ENCODE results near the gene ART5.
A peak's percentile ranks its signal among the peaks of the same experiment; 100 is the strongest.

ART5 gene

DNA sequence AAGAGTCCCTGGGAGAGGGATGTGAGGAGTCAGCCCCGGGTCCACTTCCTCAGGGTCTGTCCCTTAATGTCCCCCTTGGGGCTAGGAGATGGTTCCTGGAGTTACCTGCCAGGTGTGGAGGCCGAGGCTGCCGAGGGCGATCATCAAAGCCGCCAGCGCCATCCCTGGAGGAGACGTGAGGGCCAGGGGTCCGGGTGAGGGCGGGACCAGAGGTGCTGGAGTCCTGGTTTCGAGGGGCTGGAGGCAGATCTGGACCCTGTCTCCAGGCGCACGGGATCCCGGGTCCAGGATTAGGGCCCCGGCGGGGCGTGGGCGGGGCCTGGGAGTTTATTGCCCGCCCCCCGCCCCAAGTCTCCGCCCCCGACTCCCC lies at the start of gene ART5:
TSS of gene ART5 (minus strand) at position 292 of the 370 bp plus-strand sequence. CDS start at position 162, 130 bp downstream.
- no peak for DNase-seq
- Mint-ChIP-seq H3K36me3 (no peaks in the 10 kb centered on the region), H3K4me3 (peak within 1 kb of the TSS; percentile 72), H3K27ac (no peak within 1 kb of the TSS), H3K27me3 (peaks cover 79% of the 10 kb centered on the region), H3K4me1 (peaks cover 10% of the 10 kb centered on the region), H3K9me3 (no peaks in the 10 kb centered on the region)
- CTCF ChIA-PET: no interaction called here

DNA sequence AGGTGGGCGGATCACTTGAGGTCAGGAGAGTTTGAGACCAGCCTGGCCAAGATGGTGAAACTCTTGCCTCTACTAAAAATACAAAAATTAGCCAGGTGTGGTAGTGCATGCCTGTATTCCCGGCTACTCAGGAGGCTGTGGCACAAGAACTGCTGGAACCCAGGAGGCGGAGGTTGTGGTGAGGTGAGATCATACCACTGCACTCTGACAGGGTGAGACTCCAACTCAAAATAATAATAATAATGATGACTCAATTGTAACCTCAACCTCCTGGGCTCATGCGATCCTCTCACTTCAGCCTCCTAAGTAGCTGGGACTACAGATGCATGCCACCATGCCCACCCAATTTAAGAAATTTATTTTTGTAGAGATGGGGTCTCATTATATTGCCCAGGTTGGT lies 45.0 kb upstream of the ART5 start:
- no peaks in the 10 kb centered on the region for H3K27me3 Mint-ChIP-seq
- H3K4me1 Mint-ChIP-seq: peaks cover 13% of the 10 kb centered on the region
- CTCF ChIA-PET: interaction anchor here (1.1 kb wide), 1 partner anchor 121 kb away, joined by 3 read pairs; the partner anchor contains the start of gene PGAP2
- H3K36me3 Mint-ChIP-seq: peaks cover 53% of the 10 kb centered on the region
- H3K27ac Mint-ChIP-seq: no peak overlapping the region
- no peaks in the 10 kb centered on the region for H3K9me3 Mint-ChIP-seq
- H3K4me3 Mint-ChIP-seq: no peak overlapping the region
- no peak for DNase-seq

DNA sequence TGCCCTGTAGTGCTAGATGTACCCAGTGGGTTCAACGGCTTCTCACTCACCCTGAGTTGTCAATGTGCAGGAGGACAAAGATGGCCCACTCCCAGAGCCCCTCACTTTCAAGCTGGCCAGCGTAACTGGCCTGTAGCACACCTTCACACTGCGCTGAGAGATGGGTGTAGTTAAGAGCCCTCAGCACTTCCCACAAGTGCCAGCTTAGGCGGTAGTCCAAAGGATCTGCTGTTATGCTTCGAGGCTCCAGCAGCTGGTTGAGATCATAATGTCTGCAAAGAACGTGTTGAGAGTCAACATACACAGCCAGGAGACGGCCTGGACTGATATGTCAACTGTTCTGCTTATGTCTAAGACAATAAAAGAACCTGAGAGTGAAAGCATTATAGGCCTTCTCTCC lies 44.1 kb upstream of the ART5 start:
- H3K4me1 Mint-ChIP-seq: peaks cover 18% of the 10 kb centered on the region
- H3K27ac Mint-ChIP-seq: no peak overlapping the region
- no peak for DNase-seq
- CTCF ChIA-PET: interaction anchor here (1.1 kb wide), 1 partner anchor 122 kb away, joined by 3 read pairs; the partner anchor contains the start of gene PGAP2
- H3K9me3 Mint-ChIP-seq: no peaks in the 10 kb centered on the region
- no peaks in the 10 kb centered on the region for H3K27me3 Mint-ChIP-seq
- peaks cover 59% of the 10 kb centered on the region for H3K36me3 Mint-ChIP-seq
- H3K4me3 Mint-ChIP-seq: no peak overlapping the region

- Mint-ChIP-seq H3K9me3 (no peaks in the 10 kb centered on the region), H3K4me3 (no peak overlapping the region), H3K27ac (no peak overlapping the region), H3K27me3 (no peaks in the 10 kb centered on the region), H3K4me1 (peaks cover 18% of the 10 kb centered on the region), H3K36me3 (peaks cover 61% of the 10 kb centered on the region)
- no peak for DNase-seq
- CTCF ChIA-PET: interaction anchor here (0.6 to 4.3 kb wide), 3 partner anchors 45 to 633 kb away, joined by 3 to 26 read pairs (median 3); partner anchors contain the start of gene PGAP2
Measured at GRCh38 chr11:3684819-3685172, 43.0 kb upstream of the ART5 start.

- DNase-seq: no peak
- Mint-ChIP-seq H3K4me1 (peaks cover 18% of the 10 kb centered on the region), H3K4me3 (no peak overlapping the region), H3K36me3 (peaks cover 65% of the 10 kb centered on the region), H3K27ac (no peak overlapping the region), H3K27me3 (no peaks in the 10 kb centered on the region), H3K9me3 (no peaks in the 10 kb centered on the region)
- CTCF ChIA-PET: interaction anchor here (0.6 to 4.3 kb wide), 3 partner anchors 46 to 633 kb away, joined by 3 to 26 read pairs (median 3); partner anchors contain the start of gene PGAP2
Measured at GRCh38 chr11:3684129-3684818, 42.5 kb upstream of the ART5 start.

GRCh38 chr11:3683039-3683438 lies 41.2 kb upstream of the ART5 start:
- no peaks in the 10 kb centered on the region for H3K9me3 Mint-ChIP-seq
- no peak overlapping the region for H3K27ac Mint-ChIP-seq
- no peaks in the 10 kb centered on the region for H3K27me3 Mint-ChIP-seq
- peaks cover 18% of the 10 kb centered on the region for H3K4me1 Mint-ChIP-seq
- CTCF ChIA-PET: interaction anchor here (0.6 to 4.3 kb wide), 4 partner anchors 35 to 356 kb away, joined by 3 to 26 read pairs (median 3); partner anchors contain the start of gene PGAP2
- DNase-seq: no peak
- H3K36me3 Mint-ChIP-seq: peaks cover 66% of the 10 kb centered on the region
- no peak overlapping the region for H3K4me3 Mint-ChIP-seq

- Mint-ChIP-seq H3K4me3 (no peak overlapping the region), H3K27ac (no peak overlapping the region), H3K27me3 (no peaks in the 10 kb centered on the region), H3K9me3 (no peaks in the 10 kb centered on the region), H3K4me1 (peaks cover 18% of the 10 kb centered on the region), H3K36me3 (peaks cover 68% of the 10 kb centered on the region)
- CTCF ChIA-PET: no interaction called here
- no peak for DNase-seq
Measured at GRCh38 chr11:3679077-3679476, 37.3 kb upstream of the ART5 start.

DNA sequence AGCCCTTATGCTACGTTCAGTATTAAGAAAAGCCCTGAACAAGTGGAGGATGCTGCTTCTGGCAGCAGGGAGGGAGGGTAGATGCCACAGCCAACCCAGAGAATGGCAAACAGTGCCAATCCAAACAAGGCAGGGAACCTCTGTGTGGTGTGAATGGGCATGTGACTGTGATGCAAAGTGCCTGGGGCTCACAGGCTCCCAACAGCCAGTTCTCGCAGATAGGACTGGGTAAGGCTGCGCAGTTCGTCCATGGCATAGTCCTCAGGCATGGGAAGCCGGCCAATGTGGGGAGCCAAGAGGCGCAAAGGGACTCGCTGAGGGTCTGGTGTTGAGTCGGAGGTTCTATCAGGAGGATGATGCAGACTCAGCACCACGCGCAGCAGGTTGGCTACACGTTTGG lies 34.2 kb upstream of the ART5 start:
- peaks cover 61% of the 10 kb centered on the region for H3K36me3 Mint-ChIP-seq
- no peak overlapping the region for H3K27ac Mint-ChIP-seq
- no peaks in the 10 kb centered on the region for H3K4me1 Mint-ChIP-seq
- no peak for DNase-seq
- H3K4me3 Mint-ChIP-seq: no peak overlapping the region
- no peaks in the 10 kb centered on the region for H3K27me3 Mint-ChIP-seq
- CTCF ChIA-PET: no interaction called here
- no peaks in the 10 kb centered on the region for H3K9me3 Mint-ChIP-seq

DNA sequence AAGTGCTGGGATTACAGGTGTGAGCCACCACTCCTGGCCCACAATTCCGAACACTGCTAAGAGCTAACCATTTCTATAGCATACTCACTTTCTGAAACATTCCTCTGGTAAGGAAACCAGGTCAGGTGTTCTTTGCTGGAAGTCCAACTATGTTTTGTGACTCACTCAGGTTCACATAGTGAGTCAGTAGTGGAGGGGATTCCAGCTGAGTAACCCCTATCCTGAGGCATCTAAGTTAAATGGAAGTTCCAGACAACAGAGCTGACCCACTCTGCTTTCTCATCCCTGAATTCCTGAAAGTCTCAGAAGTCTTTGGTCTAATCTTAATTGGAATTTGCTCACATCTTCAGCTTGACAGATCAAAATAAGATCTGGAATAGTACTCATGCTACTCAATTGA lies 32.4 kb upstream of the ART5 start:
- DNase-seq: no peak
- Mint-ChIP-seq H3K9me3 (no peaks in the 10 kb centered on the region), H3K27me3 (no peaks in the 10 kb centered on the region), H3K36me3 (peaks cover 59% of the 10 kb centered on the region), H3K4me3 (no peak overlapping the region), H3K27ac (no peak overlapping the region), H3K4me1 (no peaks in the 10 kb centered on the region)
- CTCF ChIA-PET: interaction anchor here (0.7 kb wide), 1 partner anchor 135 kb away, joined by 3 read pairs; no protein-coding TSS in a partner anchor

DNA sequence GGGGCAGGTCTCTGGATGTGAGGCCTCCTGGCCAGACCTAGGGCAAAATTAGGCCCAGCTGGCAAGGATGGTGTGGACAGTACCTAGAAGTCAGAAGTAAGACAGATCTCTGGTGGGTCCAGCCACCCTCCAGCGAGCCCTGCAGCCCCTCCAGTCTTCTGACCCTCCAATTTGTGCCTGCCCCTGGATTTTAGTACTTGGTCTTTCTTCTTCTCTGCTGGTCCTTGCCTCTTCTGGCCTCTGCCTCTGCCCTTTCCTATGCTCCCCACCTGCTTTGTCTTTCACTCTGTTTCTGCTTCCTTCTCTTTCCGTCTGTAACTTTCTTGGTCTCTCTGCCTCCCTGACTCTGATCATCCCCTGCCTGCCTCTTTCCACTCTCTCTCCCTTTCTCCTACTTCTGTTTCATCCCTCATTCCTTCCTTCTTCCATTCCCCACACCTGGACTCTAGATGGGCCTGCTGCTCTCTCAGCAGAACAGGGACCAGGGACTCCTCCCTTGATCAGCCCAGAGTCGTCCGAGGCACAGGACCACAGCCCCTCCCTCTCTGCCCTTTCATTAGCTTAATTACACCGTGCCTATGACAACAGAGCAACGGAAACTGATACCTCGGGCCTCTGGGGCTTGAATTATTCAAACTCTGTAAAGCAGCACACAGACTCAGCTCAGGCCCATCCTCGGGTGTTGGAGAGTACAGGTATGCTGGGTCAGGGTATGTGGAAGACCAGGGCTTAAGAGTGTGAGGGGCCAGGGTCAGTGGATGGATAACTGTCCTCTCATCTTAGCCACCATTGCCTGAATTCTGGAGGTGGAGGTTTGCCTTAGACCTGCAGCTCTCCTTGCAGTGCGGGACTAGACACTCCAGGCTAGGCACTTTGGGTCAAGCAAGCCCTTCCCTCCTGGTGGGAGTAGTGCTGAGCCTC lies 29.8 kb upstream of the ART5 start, which contains the start of gene CHRNA10:
TSS of gene CHRNA10 (minus strand) at position 51 of the 921 bp plus-strand sequence. CDS start 72 bp downstream, outside the sequence.
- Mint-ChIP-seq H3K27me3 (no peaks in the 10 kb centered on the region), H3K36me3 (peaks cover 48% of the 10 kb centered on the region), H3K27ac (peak within 1 kb of the TSS; percentile 81), H3K4me3 (no peak within 1 kb of the TSS), H3K4me1 (no peaks in the 10 kb centered on the region), H3K9me3 (no peaks in the 10 kb centered on the region)
- CTCF ChIA-PET: no interaction called here
- no peak for DNase-seq

GRCh38 chr11:3669742-3670183 lies 28.0 kb upstream of the ART5 start:
- peaks cover 36% of the 10 kb centered on the region for H3K36me3 Mint-ChIP-seq

DNA sequence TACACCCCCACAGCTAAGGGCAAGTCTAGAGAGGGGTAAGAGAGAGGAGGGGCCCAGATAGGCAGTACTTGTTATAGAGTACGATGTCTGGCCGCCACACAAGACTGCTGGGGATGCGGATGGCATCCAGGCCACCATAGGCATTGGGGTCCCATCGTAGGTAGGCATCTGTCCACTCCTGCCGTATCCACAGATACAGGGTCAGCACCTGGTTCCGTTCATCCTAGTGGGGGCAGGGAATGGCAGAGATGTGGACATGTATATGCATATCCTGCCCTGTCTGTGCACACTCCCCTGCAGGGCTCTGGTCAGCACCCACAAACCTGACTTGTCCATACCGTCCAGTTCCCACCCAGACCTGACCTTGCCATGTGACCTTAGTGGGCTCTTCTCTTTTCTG lies 27.3 kb upstream of the ART5 start:
- no peaks in the 10 kb centered on the region for H3K27me3 Mint-ChIP-seq
- H3K9me3 Mint-ChIP-seq: no peaks in the 10 kb centered on the region
- peak overlapping the region; percentile 73 for H3K27ac Mint-ChIP-seq
- H3K4me1 Mint-ChIP-seq: no peaks in the 10 kb centered on the region
- peaks cover 29% of the 10 kb centered on the region for H3K36me3 Mint-ChIP-seq
- no peak for DNase-seq
- no peak overlapping the region for H3K4me3 Mint-ChIP-seq
- CTCF ChIA-PET: interaction anchor here (0.9 to 1.5 kb wide), 2 partner anchors 61 to 140 kb away, joined by 3 read pairs; no protein-coding TSS in a partner anchor

More at GRCh38 chr11:3669742-3670183, 28.0 kb upstream of the ART5 start:
- Mint-ChIP-seq H3K27me3 (no peaks in the 10 kb centered on the region), H3K4me3 (no peak overlapping the region), H3K9me3 (no peaks in the 10 kb centered on the region), H3K4me1 (no peaks in the 10 kb centered on the region), H3K27ac (no peak overlapping the region)
- CTCF ChIA-PET: interaction anchor here (1.5 kb wide), 1 partner anchor 140 kb away, joined by 3 read pairs; no protein-coding TSS in a partner anchor
- DNase-seq: no peak

GRCh38 chr11:3667149-3668035 lies 25.6 kb upstream of the ART5 start:
- Mint-ChIP-seq H3K27ac (no peak overlapping the region), H3K4me3 (no peak overlapping the region), H3K9me3 (no peaks in the 10 kb centered on the region), H3K36me3 (peaks cover 27% of the 10 kb centered on the region), H3K4me1 (no peaks in the 10 kb centered on the region), H3K27me3 (no peaks in the 10 kb centered on the region)
- CTCF ChIA-PET: interaction anchor here (0.7 kb wide), 1 partner anchor 158 kb away, joined by 3 read pairs; no protein-coding TSS in a partner anchor
- DNase-seq: no peak

Data from activated naive CD4-positive, alpha-beta T cell treated with anti-CD3 and anti-CD28 coated beads, Interleukin-2, amount 10 ng/mL, durations not matched to agents 7 days and 5 days (primary cell).